Tibial nerve (tissue), 3 donors: ENCODE data around the gene QRFPR.

Experiments used
- CTCF ChIP-seq, 5 experiments: fragments of 200-600 bp in 3 of 5; fragments of 450-650 bp in 2 of 5; sonication (generic) in 3 of 5; IDR thresholded peaks; one replicate each; pipeline ENCODE4 v1.5.1; 2016 to 2019; ENCODE audit warnings: antibody characterized with exemption in 5 of 5, mild to moderate bottlenecking in 3 of 5, moderate library complexity in 2 of 5
- POLR2A ChIP-seq, 2 donors: fragments of 450-650 bp; IDR thresholded peaks; one replicate each; pipeline ENCODE4 v1.6.1; 2017; ENCODE audit warnings: antibody characterized with exemption in 2 of 2, mild to moderate bottlenecking in 2 of 2, moderate library complexity in 2 of 2

GRCh38 chr4:121377076-121377475, 3.7 kb downstream of the QRFPR start:
- TF ChIP-seq CTCF (IDR thresholded peaks at IDR 0.05), result no peak
- TF ChIP-seq POLR2A (IDR thresholded peaks at IDR 0.05), result no peak
